DOHH2 (cell line): Measurements from ENCODE around the gene ACADL.
A peak's percentile ranks its signal among the peaks of the same experiment; 100 is the strongest.

Source experiments
- H3F3A ChIP-seq: fragments of 200-600 bp; sonication (generic), shearing (Covaris generic); 2 replicates; pipeline ENCODE4 v1.6.0; 2016; ENCODE audit warnings: antibody characterized with exemption, mild to moderate bottlenecking; ENCODE audit not compliant: control insufficient read depth, insufficient read depth
- H3K27ac ChIP-seq: fragments of 200-600 bp; sonication (generic); 2 replicates; pipeline ENCODE4 v1.5.1; 2014; ENCODE audit warnings: low read depth, mild to moderate bottlenecking, low read length, moderate library complexity
- H3K27me3 ChIP-seq: fragments of 200-600 bp; sonication (generic); 2 replicates; pipeline ENCODE4 v1.6.1; 2014; ENCODE audit warnings: mild to moderate bottlenecking, low read length, mixed read lengths; ENCODE audit not compliant: control insufficient read depth
- H3K36me3 ChIP-seq: fragments of 200-600 bp; sonication (generic); 2 replicates; pipeline ENCODE4 v1.6.1; 2014; ENCODE audit warnings: mild to moderate bottlenecking, low read length, moderate library complexity, mixed read lengths; ENCODE audit not compliant: control insufficient read depth
- H3K4me1 ChIP-seq: fragments of 200-600 bp; sonication (generic); 2 replicates; pipeline ENCODE4 v1.6.1; 2014; ENCODE audit warnings: mild to moderate bottlenecking, low read length, mixed read lengths; ENCODE audit not compliant: control insufficient read depth
- H3K4me2 ChIP-seq: fragments of 200-600 bp; sonication (generic); 2 replicates; pipeline ENCODE4 v1.6.0; 2014; ENCODE audit warnings: mild to moderate bottlenecking, low read length, moderate library complexity
- H3K4me3 ChIP-seq: fragments of 200-600 bp; sonication (generic); 2 replicates; pipeline ENCODE4 v1.5.1; 2014; ENCODE audit warnings: mild to moderate bottlenecking, low read length, mixed read lengths
- H3K79me2 ChIP-seq: fragments of 200-600 bp; sonication (generic); 2 replicates; pipeline ENCODE4 v1.6.1; 2014; ENCODE audit warnings: mild to moderate bottlenecking, low read length, mixed read lengths; ENCODE audit not compliant: control insufficient read depth
- H3K9me2 ChIP-seq: fragments of 200-600 bp; sonication (generic); replicated peaks from 2 replicates; pipeline ENCODE4 v1.6.1; 2014; ENCODE audit warnings: mild to moderate bottlenecking, low read length, mixed read lengths; ENCODE audit not compliant: control insufficient read depth
- H3K9me3 ChIP-seq: fragments of 200-600 bp; sonication (generic); 2 replicates; pipeline ENCODE4 v1.6.1; 2014; ENCODE audit warnings: antibody characterized with exemption, low read length, mixed read lengths; ENCODE audit not compliant: control insufficient read depth, insufficient read depth
- H4K20me1 ChIP-seq: fragments of 200-600 bp; sonication (generic); 2 replicates; pipeline ENCODE4 v1.6.0; 2014; ENCODE audit warnings: low read depth, mild to moderate bottlenecking, antibody characterized with exemption, low read length, moderate library complexity; ENCODE audit not compliant: control insufficient read depth, insufficient read depth
- CTCF ChIP-seq: fragments of 200-600 bp; sonication (generic); IDR thresholded peaks from one replicate; pipeline ENCODE4 v1.5.1; 2014; ENCODE audit warnings: antibody characterized with exemption, mild to moderate bottlenecking, low read depth, low read length; ENCODE audit not compliant: poor library complexity, severe bottlenecking
- EZH2phosphoT487 ChIP-seq: fragments of 200-600 bp; sonication (generic); IDR thresholded peaks from 2 replicates; pipeline ENCODE4 v1.6.1; 2017; ENCODE audit warnings: borderline replicate concordance, mild to moderate bottlenecking, antibody characterized with exemption, low read length, moderate library complexity, mixed read lengths

The ACADL gene

GRCh38 chr2:210203558-210203957, 21.7 kb downstream of the ACADL start:
- H3K4me2 ChIP-seq, result no peak overlapping the region
- H3K9me3 ChIP-seq, result no peaks in the 10 kb centered on the region
- H3K9me2 ChIP-seq, result no peaks in the 10 kb centered on the region
- H3K4me3 ChIP-seq, result no peak overlapping the region
- H3K79me2 ChIP-seq, result no peaks in the 10 kb centered on the region
- H3K36me3 ChIP-seq, result no peaks in the 10 kb centered on the region
- H4K20me1 ChIP-seq, result no peaks in the 10 kb centered on the region
- H3K27ac ChIP-seq, result no peak overlapping the region
- H3K27me3 ChIP-seq, result peaks cover 18% of the 10 kb centered on the region
- TF ChIP-seq CTCF, result no peak
- TF ChIP-seq EZH2phosphoT487, result no peak
- no peaks in the 10 kb centered on the region for H3F3A ChIP-seq
- no peaks in the 10 kb centered on the region for H3K4me1 ChIP-seq

GRCh38 chr2:210203147-210203546, 22.1 kb downstream of the ACADL start:
- Histone ChIP-seq H3K79me2 (no peaks in the 10 kb centered on the region), H3K27me3 (peaks cover 18% of the 10 kb centered on the region), H3K9me2 (no peaks in the 10 kb centered on the region), H3F3A (no peaks in the 10 kb centered on the region), H4K20me1 (no peaks in the 10 kb centered on the region), H3K4me3 (no peak overlapping the region), H3K4me1 (no peaks in the 10 kb centered on the region), H3K27ac (no peak overlapping the region), H3K4me2 (no peak overlapping the region), H3K9me3 (no peaks in the 10 kb centered on the region), H3K36me3 (no peaks in the 10 kb centered on the region)
- no peak for TF ChIP-seq EZH2phosphoT487
- TF ChIP-seq CTCF, result no peak

GRCh38 chr2:210199854-210200253, 25.4 kb downstream of the ACADL start:
- Histone ChIP-seq H3K79me2 (no peaks in the 10 kb centered on the region), H3F3A (no peaks in the 10 kb centered on the region), H4K20me1 (no peaks in the 10 kb centered on the region), H3K4me1 (no peaks in the 10 kb centered on the region), H3K9me3 (no peaks in the 10 kb centered on the region), H3K36me3 (no peaks in the 10 kb centered on the region), H3K9me2 (no peaks in the 10 kb centered on the region), H3K27me3 (peaks cover 6% of the 10 kb centered on the region), H3K27ac (no peak overlapping the region), H3K4me3 (no peak overlapping the region), H3K4me2 (no peak overlapping the region)
- no peak for TF ChIP-seq EZH2phosphoT487
- no peak for TF ChIP-seq CTCF

- Histone ChIP-seq H3K79me2 (no peaks in the 10 kb centered on the region), H3K4me2 (no peak overlapping the region), H3K27me3 (peaks cover 6% of the 10 kb centered on the region), H4K20me1 (no peaks in the 10 kb centered on the region), H3K36me3 (no peaks in the 10 kb centered on the region), H3K4me1 (no peaks in the 10 kb centered on the region), H3K9me3 (no peaks in the 10 kb centered on the region), H3K9me2 (no peaks in the 10 kb centered on the region), H3K27ac (no peak overlapping the region), H3K4me3 (no peak overlapping the region), H3F3A (no peaks in the 10 kb centered on the region)
- peak; percentile 23 for TF ChIP-seq CTCF
- TF ChIP-seq EZH2phosphoT487, result no peak
Observed at GRCh38 chr2:210199186-210199765, 26.0 kb downstream of the ACADL start.
